ENCODE results near the gene FALEC.

DNA sequence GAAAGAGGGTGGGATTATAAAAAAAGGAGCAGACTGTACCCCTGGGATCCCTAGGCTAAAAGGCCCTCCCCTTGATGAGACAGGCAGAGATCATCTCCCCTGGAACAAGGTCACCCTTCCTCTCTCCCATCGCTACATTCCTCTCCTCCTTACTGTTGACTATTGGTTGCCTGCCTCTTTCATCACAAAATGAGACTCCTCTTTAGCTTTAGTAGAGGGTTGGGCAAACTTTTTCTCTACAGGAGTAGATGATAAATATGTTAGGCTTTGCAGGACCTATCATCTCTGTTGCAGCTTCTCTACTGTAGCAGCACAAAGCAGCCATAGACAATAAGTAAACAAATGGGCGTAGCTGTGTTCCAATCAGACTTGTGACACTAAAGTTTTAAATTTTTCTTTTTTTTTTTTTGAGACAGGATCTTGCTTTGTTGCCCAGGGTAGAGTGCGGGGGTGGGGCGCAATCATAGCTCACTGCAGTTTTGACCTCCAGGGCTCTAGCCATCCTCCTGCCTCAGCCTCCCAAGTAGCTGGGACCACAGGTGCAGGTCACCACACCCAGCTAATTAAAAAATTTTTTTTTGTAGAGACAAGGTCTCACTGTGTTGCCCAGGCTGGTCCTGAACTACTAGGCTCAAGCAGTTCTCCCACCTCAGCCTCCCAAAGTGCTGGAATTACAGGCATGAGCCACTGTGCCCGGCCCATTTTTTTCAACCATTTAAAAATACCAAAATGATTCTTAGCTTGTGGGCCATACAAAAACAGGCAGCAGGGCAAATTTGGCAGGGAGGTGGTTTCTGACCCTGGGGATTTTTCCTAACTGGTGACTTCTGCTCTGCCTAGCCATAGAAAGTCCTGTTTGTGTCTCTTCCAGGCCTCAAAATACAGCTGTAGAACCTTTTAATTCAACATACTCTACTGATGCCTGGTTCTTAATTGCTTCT is 48.8 kb downstream of the FALEC start:
- TF ChIP-seq, protein P1, sequence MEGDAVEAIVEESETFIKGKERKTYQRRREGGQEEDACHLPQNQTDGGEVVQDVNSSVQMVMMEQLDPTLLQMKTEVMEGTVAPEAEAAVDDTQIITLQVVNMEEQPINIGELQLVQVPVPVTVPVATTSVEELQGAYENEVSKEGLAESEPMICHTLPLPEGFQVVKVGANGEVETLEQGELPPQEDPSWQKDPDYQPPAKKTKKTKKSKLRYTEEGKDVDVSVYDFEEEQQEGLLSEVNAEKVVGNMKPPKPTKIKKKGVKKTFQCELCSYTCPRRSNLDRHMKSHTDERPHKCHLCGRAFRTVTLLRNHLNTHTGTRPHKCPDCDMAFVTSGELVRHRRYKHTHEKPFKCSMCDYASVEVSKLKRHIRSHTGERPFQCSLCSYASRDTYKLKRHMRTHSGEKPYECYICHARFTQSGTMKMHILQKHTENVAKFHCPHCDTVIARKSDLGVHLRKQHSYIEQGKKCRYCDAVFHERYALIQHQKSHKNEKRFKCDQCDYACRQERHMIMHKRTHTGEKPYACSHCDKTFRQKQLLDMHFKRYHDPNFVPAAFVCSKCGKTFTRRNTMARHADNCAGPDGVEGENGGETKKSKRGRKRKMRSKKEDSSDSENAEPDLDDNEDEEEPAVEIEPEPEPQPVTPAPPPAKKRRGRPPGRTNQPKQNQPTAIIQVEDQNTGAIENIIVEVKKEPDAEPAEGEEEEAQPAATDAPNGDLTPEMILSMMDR (IDR thresholded peaks at IDR 0.05), result no peak
- TF ChIP-seq POLR2A (IDR thresholded peaks at IDR 0.05) (no peak), POLR2AphosphoS5 (IDR thresholded peaks at IDR 0.05) (no peak)
